NT2/D1 (cell line): ENCODE measurements around the gene COX6A1.

Experiments
- DNase-seq: peaks from one replicate; pipeline ENCODE4 v3.0.0-alpha.2; 2011; ENCODE audit warnings: low read depth, low spot score
- H3K27me3 ChIP-seq: 2 replicates; pipeline ENCODE4 v1.6.0; 2011; ENCODE audit warnings: mild to moderate bottlenecking; ENCODE audit not compliant: insufficient read length, insufficient read depth
- H3K36me3 ChIP-seq: 2 replicates; pipeline ENCODE4 v1.6.1; 2011; ENCODE audit warnings: mild to moderate bottlenecking, low read length, mixed read lengths; ENCODE audit not compliant: insufficient read depth, insufficient read length
- H3K4me1 ChIP-seq: 2 replicates; pipeline ENCODE4 v1.5.1; 2011; ENCODE audit not compliant: insufficient read depth, insufficient read length
- H3K4me3 ChIP-seq: 2 replicates; pipeline ENCODE4 v1.5.1; 2011; ENCODE audit warnings: low read depth; ENCODE audit not compliant: insufficient read length
- H3K9ac ChIP-seq: 2 replicates; pipeline ENCODE4 v1.6.0; 2011; ENCODE audit warnings: low read depth; ENCODE audit not compliant: insufficient read length
- H3K9me3 ChIP-seq: 2 replicates; pipeline ENCODE4 v1.5.1; 2011; ENCODE audit warnings: mild to moderate bottlenecking, low read length; ENCODE audit not compliant: insufficient read depth
- SUZ12 ChIP-seq: IDR thresholded peaks from 2 replicates; pipeline ENCODE4 v1.6.1; 2011; ENCODE audit not compliant: insufficient read length, insufficient read depth; ENCODE audit errors: extremely low read depth
- YY1 ChIP-seq: IDR thresholded peaks from 2 replicates; pipeline ENCODE4 v1.6.1; 2011; ENCODE audit not compliant: insufficient read length, insufficient read depth
- ZNF274 ChIP-seq: IDR thresholded peaks from 2 replicates; pipeline ENCODE4 v1.6.1; 2011; ENCODE audit warnings: mild to moderate bottlenecking, low read depth, low read length

The COX6A1 gene

GRCh38 chr12:120413901-120414695, 23.8 kb upstream of the COX6A1 start:
- no peak overlapping the region for H3K4me3 ChIP-seq
- peak; percentile 97 for DNase-seq
- no peaks in the 10 kb centered on the region for H3K9me3 ChIP-seq
- peaks cover 2% of the 10 kb centered on the region for H3K4me1 ChIP-seq
- H3K9ac ChIP-seq, result peak overlapping the region; percentile 72
- H3K36me3 ChIP-seq, result no peaks in the 10 kb centered on the region
- H3K27me3 ChIP-seq, result no peaks in the 10 kb centered on the region
- TF ChIP-seq YY1 (no peak), ZNF274 (no peak), SUZ12 (no peak)

- no peak for DNase-seq
- H3K27me3 ChIP-seq, result no peaks in the 10 kb centered on the region
- no peaks in the 10 kb centered on the region for H3K36me3 ChIP-seq
- TF ChIP-seq YY1, result no peak
- no peak for TF ChIP-seq ZNF274
- TF ChIP-seq SUZ12, result no peak
- H3K4me3 ChIP-seq, result no peak overlapping the region
- no peak overlapping the region for H3K9ac ChIP-seq
- H3K9me3 ChIP-seq, result no peaks in the 10 kb centered on the region
- H3K4me1 ChIP-seq, result peaks cover 2% of the 10 kb centered on the region
Observed at GRCh38 chr12:120416490-120417216, 21.3 kb upstream of the COX6A1 start.

- TF ChIP-seq YY1 (no peak), SUZ12 (no peak), ZNF274 (no peak)
- H3K4me1 ChIP-seq, result peaks cover 5% of the 10 kb centered on the region
- no peaks in the 10 kb centered on the region for H3K27me3 ChIP-seq
- no peaks in the 10 kb centered on the region for H3K36me3 ChIP-seq
- no peaks in the 10 kb centered on the region for H3K9me3 ChIP-seq
- H3K4me3 ChIP-seq, result no peak overlapping the region
- no peak for DNase-seq
- no peak overlapping the region for H3K9ac ChIP-seq
Observed at GRCh38 chr12:120417917-120418580, 19.9 kb upstream of the COX6A1 start.

GRCh38 chr12:120421701-120422100, 16.2 kb upstream of the COX6A1 start:
- no peak overlapping the region for H3K9ac ChIP-seq
- no peaks in the 10 kb centered on the region for H3K9me3 ChIP-seq
- no peak for TF ChIP-seq SUZ12
- no peak for TF ChIP-seq ZNF274
- TF ChIP-seq YY1, result no peak
- peak; percentile 62 for DNase-seq
- peaks cover 2% of the 10 kb centered on the region for H3K4me1 ChIP-seq
- no peaks in the 10 kb centered on the region for H3K27me3 ChIP-seq
- no peaks in the 10 kb centered on the region for H3K36me3 ChIP-seq
- no peak overlapping the region for H3K4me3 ChIP-seq

DNA sequence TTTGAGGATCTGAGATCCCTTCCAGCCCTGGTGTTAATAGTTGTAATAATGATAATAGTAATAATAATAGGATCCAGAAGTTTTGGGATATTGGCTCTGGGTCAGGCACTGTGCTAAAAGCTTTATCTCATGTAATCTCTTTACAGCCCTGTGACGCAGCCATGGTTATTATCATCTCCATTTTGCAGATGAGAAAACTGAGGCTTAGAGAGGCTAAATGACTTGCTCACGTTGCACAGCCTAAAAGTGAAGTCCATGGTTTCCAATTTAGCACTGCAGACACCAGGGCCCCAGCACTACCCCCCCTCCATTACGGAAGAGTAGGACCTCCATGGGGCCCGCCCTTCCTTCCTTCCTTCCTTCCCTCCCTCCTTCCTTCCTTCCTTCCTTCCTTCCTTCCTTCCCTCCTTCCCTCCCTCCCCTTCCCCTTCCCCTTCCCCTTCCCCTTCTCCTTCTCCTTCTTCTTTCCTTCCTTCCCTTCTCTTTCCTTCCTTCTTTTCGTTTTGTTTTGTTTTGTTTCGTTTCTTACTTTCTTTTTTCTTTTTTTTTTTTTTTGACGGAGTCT, 14.9 kb upstream of the COX6A1 start:
- no peaks in the 10 kb centered on the region for H3K36me3 ChIP-seq

GRCh38 chr12:120425797-120426196, 12.1 kb upstream of the COX6A1 start:
- Histone ChIP-seq H3K9me3 (peaks cover 4% of the 10 kb centered on the region), H3K36me3 (no peaks in the 10 kb centered on the region), H3K4me3 (no peak overlapping the region), H3K27me3 (no peaks in the 10 kb centered on the region), H3K4me1 (peaks cover 2% of the 10 kb centered on the region), H3K9ac (no peak overlapping the region)
- TF ChIP-seq ZNF274, result no peak
- no peak for TF ChIP-seq SUZ12
- TF ChIP-seq YY1, result no peak
- no peak for DNase-seq

More for the DNA sequence above, 14.9 kb upstream of the COX6A1 start:
- H3K27me3 ChIP-seq, result no peaks in the 10 kb centered on the region
- DNase-seq, result no peak
- H3K9ac ChIP-seq, result no peak overlapping the region
- H3K4me3 ChIP-seq, result no peak overlapping the region
- H3K9me3 ChIP-seq, result no peaks in the 10 kb centered on the region
- H3K4me1 ChIP-seq, result peaks cover 2% of the 10 kb centered on the region
- TF ChIP-seq ZNF274, result no peak
- no peak for TF ChIP-seq YY1
- TF ChIP-seq SUZ12, result no peak
